ENCODE data around the gene SIKE1. TPM values are rescaled to one million over a fixed set of nuclear protein-coding genes. Genes with fewer than 3 reads are reported as not detected.
A peak's percentile ranks its signal among the peaks of the same experiment; 100 is the strongest.
"Not testable (repeated sequence)": the region's sequence is repeated elsewhere in the genome, so short reads cannot be mapped to it uniquely, and the experiment has no call there.

The SIKE1 gene
- total RNA-seq, 4 donors from 2014 or later = 29.7 to 57.4 (median 34.0) TPM

DNA sequence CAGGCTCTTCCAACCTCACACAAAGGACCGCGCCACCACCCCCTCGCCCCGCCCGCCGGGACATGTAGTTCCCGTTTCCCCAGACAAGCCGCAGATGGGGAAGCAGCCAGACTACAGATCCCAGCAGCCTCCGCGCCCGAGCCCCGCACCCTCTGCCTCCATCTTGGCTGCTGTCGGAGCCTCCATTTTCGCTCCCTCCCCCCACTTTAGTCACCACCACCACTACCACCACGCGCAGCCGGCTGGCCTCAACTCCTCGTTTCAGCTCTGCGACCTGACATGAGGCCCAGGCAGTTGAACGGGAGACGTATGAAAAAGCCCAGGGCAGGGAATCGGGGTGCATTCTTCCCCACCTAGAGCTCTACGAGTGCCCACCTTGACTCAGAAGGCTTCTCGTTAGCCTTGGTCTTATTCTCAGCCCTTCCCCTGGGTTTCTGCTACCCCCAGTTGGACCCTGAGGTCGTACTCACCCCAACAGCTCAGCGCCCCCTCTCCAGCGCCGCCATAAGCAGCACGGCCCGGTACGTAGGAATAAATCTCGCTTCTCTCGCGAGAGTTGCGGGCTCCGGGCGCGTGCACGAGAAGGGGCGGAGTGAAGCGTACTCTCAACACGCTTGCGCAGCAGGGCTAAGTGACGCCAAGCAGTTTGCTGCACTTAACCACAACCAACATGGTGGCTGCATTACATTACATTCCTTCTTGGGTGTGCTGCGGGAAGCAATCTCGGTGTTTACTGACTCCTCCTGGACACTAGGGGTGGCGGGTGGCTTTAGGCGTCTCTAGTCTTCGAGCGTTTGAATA lies 22.8 kb downstream of the SIKE1 start, which contains the start of gene CSDE1:
Gene CSDE1, minus strand, starts transcription at position 530 of the 801 bp plus-strand sequence. CDS start 18,094 bp downstream, outside the sequence.
- peak; percentile 96 for ATAC-seq
- Histone ChIP-seq H3K36me3 (no peaks in the 10 kb centered on the region), H3K4me1 (peaks cover 27 to 50% (median 32%) of the 10 kb centered on the region in 3 donors), H3K9me3 (no peaks in the 10 kb centered on the region), H3K27me3 (no peaks in the 10 kb centered on the region), H3K27ac (peak within 1 kb of the TSS; percentile 99 to 100 (median 99)), H3K4me3 (peak within 1 kb of the TSS; percentile 98 to 99)
- TF ChIP-seq POLR2AphosphoS5 (IDR thresholded peaks at IDR 0.05) (peak; percentile 87), EP300 (IDR thresholded peaks at IDR 0.05) (no peak), POLR2A (IDR thresholded peaks at IDR 0.05) (peak; percentile 64 to 86)
- TF ChIP-seq, protein P1, sequence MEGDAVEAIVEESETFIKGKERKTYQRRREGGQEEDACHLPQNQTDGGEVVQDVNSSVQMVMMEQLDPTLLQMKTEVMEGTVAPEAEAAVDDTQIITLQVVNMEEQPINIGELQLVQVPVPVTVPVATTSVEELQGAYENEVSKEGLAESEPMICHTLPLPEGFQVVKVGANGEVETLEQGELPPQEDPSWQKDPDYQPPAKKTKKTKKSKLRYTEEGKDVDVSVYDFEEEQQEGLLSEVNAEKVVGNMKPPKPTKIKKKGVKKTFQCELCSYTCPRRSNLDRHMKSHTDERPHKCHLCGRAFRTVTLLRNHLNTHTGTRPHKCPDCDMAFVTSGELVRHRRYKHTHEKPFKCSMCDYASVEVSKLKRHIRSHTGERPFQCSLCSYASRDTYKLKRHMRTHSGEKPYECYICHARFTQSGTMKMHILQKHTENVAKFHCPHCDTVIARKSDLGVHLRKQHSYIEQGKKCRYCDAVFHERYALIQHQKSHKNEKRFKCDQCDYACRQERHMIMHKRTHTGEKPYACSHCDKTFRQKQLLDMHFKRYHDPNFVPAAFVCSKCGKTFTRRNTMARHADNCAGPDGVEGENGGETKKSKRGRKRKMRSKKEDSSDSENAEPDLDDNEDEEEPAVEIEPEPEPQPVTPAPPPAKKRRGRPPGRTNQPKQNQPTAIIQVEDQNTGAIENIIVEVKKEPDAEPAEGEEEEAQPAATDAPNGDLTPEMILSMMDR (IDR thresholded peaks at IDR 0.05) = peak in 3 of 4 experiments; percentile 41 to 56 (median 51)
- WGBS, 2 donors (ENCODE audit: low coverage in 1 of 2) = 0% methylated on average over 3 to 16 of the region's 50 CpGs

DNA sequence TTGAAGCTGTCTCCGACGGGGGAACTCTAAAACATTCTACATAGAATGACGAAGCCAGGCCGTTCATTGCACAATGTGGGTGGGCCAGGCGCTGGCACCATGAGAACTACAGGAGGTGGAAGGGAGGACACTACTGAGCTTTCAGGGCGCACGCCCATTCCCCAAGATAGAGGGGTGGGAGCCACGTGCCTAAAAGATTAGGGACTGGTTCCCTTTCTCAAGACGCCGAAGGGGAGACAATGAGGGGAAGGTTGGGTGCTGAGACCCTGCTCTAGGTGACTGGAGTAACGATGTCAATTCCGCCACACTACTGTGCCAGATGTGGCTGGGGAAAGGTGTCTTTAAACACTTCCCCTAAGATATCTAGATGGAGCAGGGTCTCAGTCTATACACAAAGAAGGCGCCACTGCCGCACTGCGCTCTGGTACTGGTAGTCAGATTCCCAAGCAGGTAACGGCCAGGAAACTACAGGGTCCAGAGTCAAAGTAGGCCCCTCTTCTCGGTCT lies 23.5 kb downstream of the SIKE1 start:
- no peaks in the 10 kb centered on the region for H3K27me3 ChIP-seq
- peaks cover 27 to 56% (median 37%) of the 10 kb centered on the region in 3 donors for H3K4me1 ChIP-seq
- no peaks in the 10 kb centered on the region for H3K36me3 ChIP-seq
- no peak for ATAC-seq
- peak overlapping the region; percentile 98 to 99 for H3K4me3 ChIP-seq
- WGBS, 2 donors (ENCODE audit: low coverage in 1 of 2) = 1% methylated on average over 8 to 14 of the region's 17 CpGs
- no peaks in the 10 kb centered on the region for H3K9me3 ChIP-seq
- TF ChIP-seq POLR2AphosphoS5 (IDR thresholded peaks at IDR 0.05) = no peak
- TF ChIP-seq POLR2A (IDR thresholded peaks at IDR 0.05) = no peak
- TF ChIP-seq EP300 (IDR thresholded peaks at IDR 0.05) = no peak
- TF ChIP-seq, protein P1 (IDR thresholded peaks at IDR 0.05) = no peak
- peak overlapping the region; percentile 99 to 100 (median 99) for H3K27ac ChIP-seq

DNA sequence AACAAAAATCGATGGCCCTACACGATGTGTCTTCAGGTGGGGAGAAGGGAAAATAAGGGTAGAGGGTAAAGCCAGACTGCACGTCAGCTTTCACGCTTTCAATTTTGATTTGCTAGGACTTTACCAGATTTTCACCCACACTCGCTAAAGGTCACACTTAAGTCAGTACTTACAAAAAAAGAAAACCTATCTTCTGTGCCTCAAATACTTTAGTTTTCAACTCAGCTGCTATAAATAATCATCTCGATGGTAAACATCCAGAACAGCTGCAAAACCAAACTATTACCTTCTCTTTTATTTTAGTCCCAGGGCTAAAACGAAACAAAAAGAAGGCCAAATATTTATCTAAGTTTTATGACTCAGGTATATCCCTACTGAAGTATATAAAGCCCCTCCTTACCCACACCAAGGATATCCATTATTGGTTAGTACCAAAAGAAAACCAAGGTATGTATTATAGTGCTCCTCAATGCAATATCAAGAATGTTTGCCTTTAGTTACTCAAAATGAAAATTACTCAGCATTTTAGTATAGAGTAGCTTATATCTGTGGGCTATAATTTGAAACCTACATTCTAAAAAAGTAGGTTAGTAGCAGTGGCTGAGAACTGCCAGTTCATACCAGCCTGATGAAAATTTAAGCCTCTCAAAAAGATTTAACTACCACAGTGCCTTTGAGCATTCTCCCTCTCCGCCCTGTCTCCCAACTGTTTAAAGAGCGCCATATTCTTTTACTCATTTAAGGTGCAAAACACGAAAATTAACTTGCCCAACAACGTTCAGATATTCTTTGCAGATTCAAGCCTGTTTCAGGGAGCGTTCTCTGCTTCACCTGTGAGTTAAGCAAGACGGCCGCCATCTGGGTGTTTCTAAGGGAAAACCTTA lies 24.2 kb downstream of the SIKE1 start:
- 17 to 26% methylated on average over 13 to 14 of the region's 14 CpGs for WGBS, 2 donors (ENCODE audit: low coverage in 1 of 2)
- Histone ChIP-seq H3K36me3 (no peaks in the 10 kb centered on the region), H3K4me3 (peak overlapping the region; percentile 98 to 99), H3K27ac (peak overlapping the region in 3 of 4 donors; percentile 99), H3K9me3 (no peaks in the 10 kb centered on the region), H3K27me3 (no peaks in the 10 kb centered on the region), H3K4me1 (peaks cover 29 to 64% (median 37%) of the 10 kb centered on the region in 3 donors)
- no peak for ATAC-seq
- TF ChIP-seq, protein P1 (IDR thresholded peaks at IDR 0.05) = no peak
- no peak for TF ChIP-seq POLR2A (IDR thresholded peaks at IDR 0.05)
- no peak for TF ChIP-seq POLR2AphosphoS5 (IDR thresholded peaks at IDR 0.05)
- no peak for TF ChIP-seq EP300 (IDR thresholded peaks at IDR 0.05)

DNA sequence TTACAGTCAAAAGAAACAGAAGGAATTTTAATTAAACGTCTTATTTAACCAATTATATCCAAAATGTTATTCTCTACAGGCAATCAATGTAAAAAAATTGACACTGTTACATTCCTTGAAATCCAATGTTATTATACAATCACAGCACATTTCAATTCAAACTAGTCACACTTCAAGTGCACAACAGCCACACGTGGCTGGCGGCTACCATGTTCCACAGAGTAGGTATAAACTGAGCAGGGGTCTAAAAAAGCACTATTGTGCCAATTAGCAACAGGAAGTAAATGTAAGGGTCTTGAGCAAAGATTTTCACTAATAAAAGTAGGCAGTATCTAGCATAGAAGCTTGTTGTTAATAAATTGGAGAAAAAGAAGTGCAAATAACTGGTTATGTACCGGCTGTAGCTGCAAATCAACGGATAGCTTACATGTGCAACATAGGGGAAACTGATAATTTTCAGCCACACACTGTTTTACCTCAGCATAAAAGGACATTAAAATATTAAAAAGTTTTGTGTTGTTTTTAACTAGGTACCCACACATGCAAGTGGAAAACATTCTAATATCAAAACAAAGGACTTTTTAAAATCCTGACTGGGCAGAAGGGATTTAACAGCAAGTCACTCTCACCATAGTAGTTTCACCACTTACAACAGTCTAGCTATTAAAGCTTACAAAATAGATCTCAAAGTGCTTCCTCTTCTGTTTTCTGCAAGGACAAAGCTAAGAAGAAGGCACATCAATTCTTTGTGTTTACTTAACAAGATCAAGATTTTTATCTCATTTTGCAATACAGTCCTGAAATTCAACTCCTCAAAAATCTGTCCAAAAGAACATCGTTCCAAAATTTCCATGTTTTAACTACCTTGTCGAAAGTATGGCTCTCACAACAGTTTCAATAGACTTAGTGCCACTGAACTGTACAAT lies 25.2 kb downstream of the SIKE1 start:
- TF ChIP-seq POLR2AphosphoS5 (IDR thresholded peaks at IDR 0.05) (no peak), EP300 (IDR thresholded peaks at IDR 0.05) (no peak), POLR2A (IDR thresholded peaks at IDR 0.05) (no peak)
- TF ChIP-seq, protein P1 (IDR thresholded peaks at IDR 0.05) = no peak
- WGBS, 2 donors (ENCODE audit: low coverage in 1 of 2) = 41 to 47% methylated on average over 7 of the region's 7 CpGs
- Histone ChIP-seq H3K4me3 (peak overlapping the region; percentile 7 to 98), H3K27ac (peak overlapping the region in 1 of 4 donors; percentile 99), H3K36me3 (no peaks in the 10 kb centered on the region), H3K27me3 (no peaks in the 10 kb centered on the region), H3K9me3 (no peaks in the 10 kb centered on the region), H3K4me1 (peaks cover 29 to 73% (median 37%) of the 10 kb centered on the region in 3 donors)
- no peak for ATAC-seq

DNA sequence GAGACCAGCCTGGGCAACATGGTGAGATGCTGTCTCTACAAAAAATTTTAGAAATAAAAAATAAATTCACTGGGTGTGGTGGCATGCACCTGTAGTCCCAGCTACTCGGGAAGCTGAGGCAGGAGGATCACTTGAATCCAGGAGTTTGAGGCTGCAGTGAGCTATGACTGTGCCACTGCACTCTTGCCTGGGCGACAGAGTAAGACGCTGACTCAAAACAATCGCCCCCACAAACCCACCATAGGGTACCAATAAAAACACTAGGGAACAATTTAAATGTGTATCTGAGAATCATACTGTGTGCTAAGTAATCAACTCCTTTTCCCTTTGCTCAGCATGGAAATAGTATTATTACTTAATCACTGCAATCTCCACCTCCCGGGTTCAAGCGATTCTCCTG lies 26.8 kb downstream of the SIKE1 start:
- not testable (repeated sequence) for H3K27me3 ChIP-seq, H3K4me3 ChIP-seq, ATAC-seq, H3K9me3 ChIP-seq, H3K27ac ChIP-seq
- Histone ChIP-seq H3K4me1 (peaks cover 29 to 89% (median 37%) of the 10 kb centered on the region in 3 donors), H3K36me3 (peaks cover 0 to 14% of the 10 kb centered on the region in 2 donors)
- WGBS, 2 donors (ENCODE audit: low coverage in 1 of 2) = 68 to 100% methylated on average over 1 to 6 of the region's 6 CpGs

Data from gastroesophageal sphincter (tissue), 4 donors.